ENCODE results near the gene PTGER2.

- TF ChIP-seq CTCF (conservative IDR thresholded peaks at IDR 0.05; ENCODE audit: low read length) (no peak), EZH2phosphoT487 (IDR thresholded peaks at IDR 0.05; ENCODE audit: borderline replicate concordance) (no peak)
Observed at GRCh38 chr14:52354242-52354641, 40.1 kb downstream of the PTGER2 start.
